Hematopoietic multipotent progenitor cell treated with erythropoietin and hydrocortisone succinate and interleukin-3 and kit ligand, for 4 days (in vitro differentiated cells): ENCODE results near the gene ANO9.
"Not testable (repeated sequence)": the region's sequence is repeated elsewhere in the genome, so short reads cannot be mapped to it uniquely, and the experiment has no call there.

ENCODE experiments used
- DNase-seq: peaks from one replicate; pipeline ENCODE4 v3.0.0-alpha.2; 2015

ANO9 gene

GRCh38 chr11:432501-433100 is 9.2 kb downstream of the ANO9 start:
- no peak for DNase-seq

GRCh38 chr11:431921-432320 is 9.9 kb downstream of the ANO9 start:
- DNase-seq = no peak

- DNase-seq = no peak
Observed at GRCh38 chr11:429931-430456, 11.8 kb downstream of the ANO9 start.

GRCh38 chr11:429391-429790 is 12.4 kb downstream of the ANO9 start:
- no peak for DNase-seq

GRCh38 chr11:428295-428694 is 13.5 kb downstream of the ANO9 start:
- DNase-seq = no peak

- DNase-seq = no peak
Observed at GRCh38 chr11:426851-427250, 15.0 kb downstream of the ANO9 start.

- DNase-seq = no peak
Observed at GRCh38 chr11:425301-425700, 16.5 kb downstream of the ANO9 start.

GRCh38 chr11:424766-425165 is 17.0 kb downstream of the ANO9 start:
- not testable (repeated sequence) for DNase-seq

GRCh38 chr11:424232-424631 is 17.6 kb downstream of the ANO9 start:
- DNase-seq = no peak

- peak; percentile 37 for DNase-seq
Observed at GRCh38 chr11:422249-422656, 19.6 kb downstream of the ANO9 start.

- no peak for DNase-seq
Observed at GRCh38 chr11:420911-421321, 20.9 kb downstream of the ANO9 start.

GRCh38 chr11:420054-420910 is 21.5 kb downstream of the ANO9 start:
- DNase-seq = no peak

- no peak for DNase-seq
Observed at GRCh38 chr11:419248-420005, 22.4 kb downstream of the ANO9 start.

GRCh38 chr11:418343-419247 is 23.2 kb downstream of the ANO9 start:
- no peak for DNase-seq

GRCh38 chr11:417652-418342 is 24.0 kb downstream of the ANO9 start:
- no peak for DNase-seq

GRCh38 chr11:416757-417621 is 24.8 kb downstream of the ANO9 start:
- peak; percentile 70 for DNase-seq

GRCh38 chr11:416051-416756 is 25.6 kb downstream of the ANO9 start:
- no peak for DNase-seq

- no peak for DNase-seq
Observed at GRCh38 chr11:415640-416041, 26.2 kb downstream of the ANO9 start.

- no peak for DNase-seq
Observed at GRCh38 chr11:414318-414857, 27.4 kb downstream of the ANO9 start.
